ENCODE results near the gene SLC29A3.

SLC29A3 gene

DNA sequence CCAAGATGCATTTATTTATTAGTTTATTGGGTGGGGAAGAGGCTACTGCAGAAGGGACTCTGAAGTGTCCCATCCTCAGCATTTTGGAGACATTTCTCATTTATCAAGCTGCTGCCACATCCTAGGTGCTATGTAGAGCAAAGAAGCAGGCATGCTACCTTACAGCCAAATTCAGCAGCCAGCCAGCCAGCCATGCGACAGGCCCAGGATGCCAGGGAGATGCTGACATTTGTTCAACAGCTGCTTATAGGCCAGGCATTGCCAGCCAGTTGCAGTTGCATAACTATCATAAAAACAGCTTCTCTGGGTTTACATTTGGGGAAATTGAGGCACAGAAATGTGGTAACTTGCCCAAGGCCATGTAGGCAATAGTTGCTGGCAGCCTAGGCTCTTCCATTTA, 2.3 kb downstream of the SLC29A3 start:
- no peak for DNase-seq (ENCODE audit: low read depth in 2 of 2)

DNA sequence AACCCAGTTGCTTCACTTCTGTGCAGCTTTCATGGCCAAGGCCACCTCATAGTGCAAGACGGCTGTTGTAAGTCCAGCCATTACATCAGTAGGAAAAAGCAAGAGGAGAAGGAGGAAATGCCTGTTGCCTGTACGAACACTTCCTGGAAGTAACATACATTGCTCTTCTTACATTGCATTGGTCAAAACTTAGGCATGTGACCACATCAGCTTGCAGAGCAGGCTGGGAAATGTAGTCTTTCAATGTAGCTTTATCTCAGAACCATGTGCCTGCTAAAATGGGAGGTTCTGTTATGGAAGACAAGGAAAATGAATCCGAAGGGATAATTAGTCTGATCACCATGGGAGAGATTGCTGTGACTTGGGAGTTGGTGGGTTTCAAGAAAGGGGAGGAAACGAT, 4.3 kb downstream of the SLC29A3 start:
- DNase-seq (ENCODE audit: low read depth in 2 of 2) = no peak

DNA sequence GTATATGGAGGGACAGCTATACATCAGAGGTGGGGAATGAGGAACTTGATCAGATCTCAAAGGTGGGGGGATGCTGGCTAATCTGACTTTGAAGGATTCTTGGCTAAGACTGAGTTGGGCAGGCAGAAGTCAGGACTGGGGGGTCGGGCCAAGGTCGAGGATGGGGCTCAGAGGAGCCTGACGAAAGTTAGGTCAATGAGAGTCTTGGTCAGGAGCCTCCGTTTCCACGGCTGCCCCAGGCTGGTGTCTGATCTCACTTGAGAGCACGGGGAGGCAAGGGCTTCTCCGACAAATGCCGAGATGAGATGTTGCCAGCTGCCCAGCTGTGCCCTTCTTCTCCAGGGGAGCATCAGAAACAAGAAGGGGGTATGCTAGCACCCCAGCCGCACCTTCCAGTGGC, 5.7 kb downstream of the SLC29A3 start:
- no peak for DNase-seq (ENCODE audit: low read depth in 2 of 2)

DNA sequence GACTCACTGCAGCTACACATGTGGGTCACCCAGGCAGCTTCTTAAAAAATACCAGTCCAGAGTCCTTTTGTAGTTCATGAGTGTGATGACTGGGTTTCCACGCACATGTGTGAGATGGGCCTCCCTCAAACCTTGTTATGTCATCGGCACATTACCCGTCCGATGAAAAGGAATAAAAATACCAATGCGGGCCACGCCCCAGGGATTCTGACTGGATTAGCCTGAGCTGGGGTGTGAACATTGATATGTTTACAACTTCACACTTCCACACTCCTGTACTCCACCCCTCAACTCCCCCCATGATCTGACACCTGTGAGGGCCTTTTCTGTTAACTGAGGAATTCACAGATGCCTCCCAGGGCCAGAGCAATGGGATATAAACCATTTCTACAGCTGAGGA, 6.2 kb downstream of the SLC29A3 start:
- DNase-seq (ENCODE audit: low read depth in 2 of 2) = no peak

DNA sequence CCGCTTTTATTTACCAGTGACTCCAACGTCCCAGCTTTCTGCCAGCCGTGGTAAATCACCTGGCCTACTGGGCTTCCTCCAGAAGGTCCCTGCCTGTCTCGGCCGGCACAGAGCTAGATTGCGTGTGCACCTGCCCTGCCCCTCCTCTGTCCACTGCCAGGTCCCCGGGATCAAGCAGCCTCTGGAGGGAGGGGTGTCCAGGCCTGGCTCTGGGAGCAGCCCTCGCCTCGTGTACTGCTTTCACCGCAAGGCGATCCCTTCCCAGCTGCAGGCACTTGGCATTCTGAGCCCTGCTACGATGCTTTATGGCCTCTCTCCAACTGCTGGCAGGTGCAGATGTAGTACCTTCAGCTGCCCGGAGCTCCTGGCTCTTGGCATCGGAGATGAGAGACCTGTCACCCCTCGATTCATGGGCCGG, 7.4 kb downstream of the SLC29A3 start:
- no peak for DNase-seq (ENCODE audit: low read depth in 2 of 2)

DNA sequence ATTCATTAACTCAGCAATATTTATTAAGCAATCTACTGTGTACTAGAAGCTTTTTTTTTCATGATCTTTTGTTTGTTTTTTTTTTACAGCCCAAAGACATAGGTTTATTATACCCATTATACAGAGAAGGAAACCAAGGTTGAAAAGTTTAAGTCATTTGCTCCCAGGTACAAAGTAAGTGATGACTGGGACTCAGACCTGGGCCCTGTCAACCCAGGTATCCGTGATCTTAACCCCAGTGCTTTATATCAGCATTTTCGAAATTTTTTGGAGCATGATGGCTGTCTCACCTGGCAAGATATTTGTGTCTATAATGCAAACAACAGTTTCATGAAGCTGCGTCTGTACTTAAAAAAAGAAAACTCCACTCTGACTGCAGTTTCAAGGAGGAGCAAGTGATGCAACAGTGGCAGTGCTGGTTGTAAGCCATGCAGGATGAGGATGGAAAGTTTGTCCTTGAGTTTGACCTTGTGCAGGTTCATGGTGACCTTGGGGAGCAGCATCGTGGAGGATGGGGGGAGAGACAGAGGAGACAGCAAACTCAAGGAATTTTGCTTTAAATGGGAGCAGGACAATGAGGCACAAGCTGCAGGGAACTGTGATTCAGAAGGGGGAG, 11.8 kb downstream of the SLC29A3 start:
- no peak for DNase-seq (ENCODE audit: low read depth in 2 of 2)

DNA sequence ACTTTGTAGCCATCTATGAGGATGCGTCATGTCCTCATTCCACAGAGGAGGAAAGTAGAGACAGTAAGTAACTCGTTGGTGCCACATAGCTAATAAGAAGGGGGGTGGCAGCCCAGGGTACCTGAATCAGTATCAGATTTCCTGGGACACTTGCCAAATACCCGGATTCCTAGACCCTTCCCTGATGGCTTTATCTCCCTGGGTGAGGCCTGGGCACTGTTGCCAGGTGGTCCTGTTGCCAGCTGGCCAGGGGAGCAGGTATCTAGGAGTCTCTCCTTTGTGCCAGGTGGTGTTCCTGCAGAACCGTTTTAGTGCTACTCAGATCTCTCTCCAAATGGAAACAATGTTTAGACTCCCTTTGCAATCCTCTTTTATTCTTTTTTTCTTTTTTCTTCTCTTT, 12.7 kb downstream of the SLC29A3 start:
- no peak for DNase-seq (ENCODE audit: low read depth in 2 of 2)

DNA sequence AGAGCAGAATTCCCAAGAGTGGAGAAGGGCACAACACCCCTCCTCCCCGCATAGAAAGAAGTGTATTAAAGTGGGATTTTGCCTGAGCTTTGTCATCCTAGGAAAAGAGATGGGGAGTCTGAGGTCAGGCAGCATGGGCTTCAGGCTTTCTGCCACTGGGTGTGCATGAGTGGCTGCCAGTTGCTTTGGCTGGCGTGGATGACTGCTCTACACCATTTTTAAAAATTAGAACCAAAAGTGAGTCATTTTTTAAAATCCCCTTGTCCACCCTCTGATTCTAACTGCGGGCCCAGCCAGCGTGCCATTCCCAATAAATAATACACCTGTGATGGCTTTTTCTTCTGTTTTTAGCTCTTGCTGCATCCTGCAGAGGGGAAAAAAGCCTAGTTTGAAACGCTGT, 13.4 kb downstream of the SLC29A3 start:
- DNase-seq (ENCODE audit: low read depth in 2 of 2) = no peak

DNA sequence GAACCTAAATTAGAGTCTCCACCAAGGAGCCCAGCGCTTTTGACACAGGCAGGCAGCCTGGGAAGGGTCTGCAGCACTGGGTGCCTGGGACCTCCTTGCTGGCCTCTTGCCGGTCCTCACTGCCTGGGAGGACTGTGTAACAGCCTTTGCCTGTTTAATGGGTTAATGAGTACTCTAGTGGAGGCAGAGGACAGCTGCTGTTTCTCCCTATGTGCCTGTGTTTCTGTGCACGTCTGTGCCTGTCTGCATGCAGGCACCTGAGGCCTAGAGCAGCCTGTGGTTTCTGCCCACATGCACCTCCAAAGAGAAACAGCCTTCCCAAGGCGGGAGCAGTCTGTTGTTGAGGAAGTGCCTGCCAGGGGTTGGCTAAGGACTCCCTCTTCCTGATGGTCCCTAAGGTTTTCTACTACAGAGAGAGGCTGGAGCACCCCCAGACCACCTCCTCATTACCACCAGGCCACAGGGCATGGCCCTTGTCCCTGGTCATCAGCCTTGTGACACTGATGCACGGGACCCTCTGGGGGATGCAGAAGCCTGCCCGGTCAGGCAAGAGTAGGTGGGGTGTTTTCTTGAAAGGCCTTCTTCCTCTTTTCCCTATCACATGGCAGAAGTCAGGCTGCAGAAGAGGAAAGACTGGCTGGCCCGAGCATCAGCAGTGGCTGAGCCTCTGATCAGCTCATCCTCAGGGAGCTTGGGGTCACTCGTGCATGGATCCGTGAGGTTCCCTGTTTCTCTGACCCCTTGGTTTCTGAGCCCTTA, 14.2 kb downstream of the SLC29A3 start:
- no peak for DNase-seq (ENCODE audit: low read depth in 2 of 2)

DNA sequence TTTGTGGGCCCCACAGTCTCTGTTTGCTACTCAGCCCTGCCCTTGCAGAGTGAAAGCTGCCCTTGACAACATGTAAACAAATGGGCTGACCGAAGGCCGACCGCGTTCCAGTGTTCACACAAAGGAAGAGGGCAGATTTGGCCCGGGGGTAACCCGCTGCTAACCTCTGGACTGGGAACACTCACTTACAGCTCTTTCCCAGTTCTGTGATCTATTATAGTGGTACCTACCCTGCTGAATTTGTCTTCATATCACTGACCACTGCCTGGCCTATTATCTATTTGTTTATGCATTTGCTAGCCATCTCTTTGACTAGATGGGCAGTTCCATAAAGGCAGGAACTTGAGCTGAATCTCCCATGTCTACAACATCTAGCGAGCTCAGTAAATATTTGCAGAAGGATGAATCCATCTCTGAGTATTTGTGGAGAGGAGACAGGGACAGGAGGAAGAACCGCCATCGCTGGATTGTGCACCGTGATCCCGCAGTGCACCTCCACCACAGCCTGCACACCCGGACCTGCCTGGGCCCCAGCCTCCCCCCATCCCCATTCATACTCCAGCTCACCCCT, 15.2 kb downstream of the SLC29A3 start:
- DNase-seq (ENCODE audit: low read depth in 2 of 2) = no peak

DNA sequence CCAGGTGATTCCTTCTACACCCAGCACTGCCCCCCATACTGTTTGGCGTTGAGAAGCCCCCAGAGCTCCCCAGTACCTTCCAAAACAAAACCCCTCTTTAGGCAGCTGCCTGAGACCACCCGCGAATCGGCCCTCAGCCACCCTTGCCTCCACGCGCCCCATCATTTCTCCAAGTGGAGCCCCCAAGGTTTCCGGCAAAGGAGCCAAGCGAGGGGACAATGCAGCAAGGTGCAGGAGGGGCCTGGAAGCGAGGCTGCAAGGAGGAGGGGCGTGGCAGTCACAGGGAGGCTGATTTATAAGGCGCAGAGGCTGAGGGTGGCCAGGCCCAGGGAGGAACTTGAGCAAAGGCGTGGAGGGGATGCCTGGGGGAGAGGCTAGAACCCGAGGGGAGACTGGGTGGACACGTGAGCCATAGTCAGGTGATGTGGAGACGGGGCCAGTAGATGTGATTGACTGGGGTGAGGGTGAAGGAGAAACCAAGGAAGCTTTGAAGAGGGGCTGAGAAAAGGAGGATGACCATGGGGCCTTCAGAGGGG, 16.2 kb downstream of the SLC29A3 start:
- DNase-seq (ENCODE audit: low read depth in 2 of 2) = no peak

DNA sequence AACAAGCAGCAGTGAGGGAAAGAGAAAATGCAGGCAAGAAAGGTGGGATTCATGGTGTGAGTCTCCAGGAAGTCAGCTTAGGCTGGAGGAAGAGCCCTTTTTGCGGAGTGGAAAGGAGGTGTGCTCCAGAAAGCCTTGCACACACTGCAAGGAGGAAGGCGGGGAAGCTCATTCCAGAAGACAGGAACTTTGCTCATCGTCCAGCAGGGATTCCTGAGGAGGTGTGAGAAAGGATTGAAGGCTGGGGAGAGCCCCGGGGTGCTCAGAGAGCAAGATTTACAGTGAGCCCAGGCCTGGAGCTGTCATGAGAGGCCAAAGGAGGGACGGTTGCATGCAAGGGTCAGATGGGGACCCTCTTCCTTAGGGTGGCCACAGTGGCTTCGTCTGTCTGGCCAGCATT, 17.6 kb downstream of the SLC29A3 start:
- no peak for DNase-seq (ENCODE audit: low read depth in 2 of 2)

DNA sequence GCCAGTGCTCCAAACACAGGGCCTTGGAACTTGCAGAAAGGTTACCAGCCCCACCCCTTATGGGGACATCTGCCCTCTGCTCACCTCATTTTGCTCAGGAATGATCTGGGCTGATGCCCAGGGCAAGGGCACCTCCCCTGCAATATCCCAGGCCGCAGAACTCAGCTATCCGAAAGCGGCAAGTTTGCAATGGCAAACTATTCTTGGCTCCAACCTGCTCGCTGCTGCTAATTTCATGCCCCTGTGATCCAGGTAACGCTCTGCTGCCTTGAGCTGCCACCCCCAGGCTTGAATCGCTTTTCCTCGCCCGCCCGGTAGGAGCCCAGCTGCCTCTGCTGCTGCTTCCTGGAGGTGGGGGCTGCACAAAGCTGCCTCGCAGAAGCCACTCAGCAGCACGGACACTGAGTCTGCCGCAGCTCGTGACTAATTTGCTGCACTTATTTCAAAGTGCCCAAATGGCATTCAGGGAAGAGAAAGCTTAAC, 18.2 kb downstream of the SLC29A3 start:
- DNase-seq (ENCODE audit: low read depth in 2 of 2) = no peak

DNA sequence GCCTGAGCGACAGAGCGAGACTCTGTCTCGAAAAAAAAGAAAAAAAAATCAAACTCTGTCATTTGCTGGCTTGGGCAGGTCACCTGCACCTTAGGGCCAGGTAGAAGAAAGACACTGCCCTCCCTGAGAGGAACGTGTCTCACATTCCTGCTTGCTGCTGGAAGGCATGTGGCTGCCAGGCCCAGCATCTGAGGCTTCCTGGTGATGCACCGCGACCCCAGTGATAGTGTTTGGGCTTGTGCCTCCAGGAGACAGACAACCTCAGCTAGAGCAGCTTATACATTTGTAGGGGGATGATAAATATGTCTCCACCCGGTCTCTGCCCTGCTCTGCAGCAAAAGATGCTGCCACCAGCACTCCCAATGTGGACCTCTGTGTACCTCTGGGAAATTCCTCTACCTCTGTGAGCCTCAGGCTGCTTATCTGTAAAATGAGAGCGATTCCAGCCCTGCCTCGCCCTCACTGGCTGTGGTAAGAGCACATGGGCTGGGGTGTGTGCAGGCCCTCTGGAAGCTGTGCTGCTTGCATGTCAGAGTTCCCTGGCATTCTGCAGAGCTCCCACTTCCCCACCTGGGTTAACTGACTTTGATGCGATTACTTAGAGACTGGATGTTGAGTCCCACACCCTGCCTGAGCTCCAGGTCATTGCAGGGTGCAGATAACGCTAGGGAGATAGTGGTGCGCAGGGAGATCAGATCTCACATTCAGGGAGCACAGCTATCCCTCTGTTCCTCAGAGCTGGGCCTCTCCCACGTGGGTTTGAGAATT, 19.9 kb downstream of the SLC29A3 start:
- no peak for DNase-seq (ENCODE audit: low read depth in 2 of 2)

DNA sequence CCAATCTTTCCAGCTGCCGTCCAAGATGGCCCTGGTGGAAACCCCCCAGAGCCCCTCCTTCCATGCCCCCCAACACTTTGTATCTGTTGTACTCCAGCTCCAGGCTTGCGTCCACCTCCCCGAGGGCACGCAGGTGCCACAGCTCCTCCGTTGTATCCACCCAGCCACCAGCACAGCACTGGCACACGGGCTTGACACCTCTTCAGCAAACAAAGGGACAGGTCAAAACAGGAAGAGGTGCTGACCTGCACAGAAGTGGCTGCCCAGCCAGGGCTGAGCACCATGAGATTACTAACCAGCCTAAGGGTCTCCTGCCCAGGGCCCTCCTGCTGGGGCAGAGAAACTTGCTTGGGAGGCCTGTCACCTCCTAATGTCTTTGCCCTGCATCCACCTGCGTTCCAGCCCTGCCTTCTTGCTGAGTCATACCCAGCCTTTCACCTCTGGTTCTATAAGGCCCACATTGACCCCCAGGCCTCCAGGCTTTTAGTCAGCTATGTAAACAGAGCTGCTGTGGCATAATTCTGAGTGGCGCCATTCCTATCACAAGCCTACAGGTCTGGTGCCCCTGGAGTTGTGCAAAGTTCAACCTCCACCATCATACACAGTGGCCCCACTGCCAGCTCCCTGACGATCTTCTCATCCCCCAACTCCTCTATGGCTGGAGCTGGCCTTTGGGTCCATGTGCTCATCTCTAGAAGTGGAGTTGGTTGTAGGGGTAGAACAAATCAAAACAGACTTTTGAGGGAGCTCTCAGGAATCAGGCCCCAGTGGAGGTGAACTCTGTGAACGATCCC, 20.9 kb downstream of the SLC29A3 start:
- DNase-seq (ENCODE audit: low read depth in 2 of 2) = no peak

DNA sequence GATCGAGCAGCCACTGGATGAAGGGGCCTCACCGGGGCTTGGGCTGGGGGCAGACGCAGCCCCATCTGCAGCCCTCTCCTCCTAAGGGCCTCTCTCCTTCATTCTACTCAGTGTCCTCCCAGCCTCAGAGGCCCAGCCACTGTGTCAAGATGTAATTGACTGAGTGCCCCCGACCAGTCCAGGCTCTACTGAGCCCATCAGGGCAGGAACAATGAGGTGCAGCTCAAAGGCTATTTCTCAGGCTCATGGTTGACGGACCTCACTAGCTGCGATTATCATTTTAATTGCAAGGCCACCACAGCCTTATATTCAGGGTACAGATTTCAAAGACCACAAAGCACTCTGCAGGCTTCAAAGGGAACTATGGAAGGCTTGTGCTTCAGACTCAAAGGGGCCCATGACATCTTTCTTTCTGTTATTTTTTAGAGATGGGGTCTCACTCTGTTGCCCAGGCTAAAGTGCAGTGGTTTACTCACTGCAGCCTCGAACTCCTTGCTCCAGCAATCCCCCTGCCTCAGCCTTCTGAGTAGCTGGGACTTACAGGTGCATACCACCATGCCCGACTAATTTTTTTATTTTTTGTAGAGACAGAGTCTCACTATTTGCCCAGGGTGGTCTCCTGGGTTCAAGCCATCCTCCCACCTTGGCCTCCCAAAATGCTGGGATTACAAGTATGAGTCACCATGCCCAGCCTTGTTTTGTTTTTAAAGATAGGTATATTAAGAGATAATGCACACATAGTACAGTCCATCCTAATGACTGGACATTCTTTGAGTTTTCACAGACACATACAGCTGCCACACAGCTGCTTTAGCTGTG, 23.7 kb downstream of the SLC29A3 start:
- DNase-seq (ENCODE audit: low read depth in 2 of 2) = no peak

DNA sequence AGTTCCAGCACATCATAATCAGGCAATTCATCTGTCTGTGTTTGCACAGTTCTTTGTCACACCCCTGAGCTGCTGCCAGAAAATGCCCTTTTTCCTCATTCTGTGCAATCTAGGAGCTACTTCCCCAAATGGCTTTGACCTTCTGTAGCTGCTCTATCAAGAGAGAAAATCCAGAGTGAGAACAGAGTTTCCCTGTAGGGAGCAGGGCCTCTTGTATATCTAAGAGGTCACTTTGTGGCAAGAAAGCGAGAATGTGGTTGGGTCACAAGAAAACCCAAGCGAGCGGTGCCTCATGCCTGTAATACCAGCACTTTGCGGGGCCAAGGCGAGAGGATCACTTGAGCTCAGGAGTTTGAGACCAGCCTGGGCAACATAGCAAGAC, 24.3 kb downstream of the SLC29A3 start:
- DNase-seq (ENCODE audit: low read depth in 2 of 2) = no peak

DNA sequence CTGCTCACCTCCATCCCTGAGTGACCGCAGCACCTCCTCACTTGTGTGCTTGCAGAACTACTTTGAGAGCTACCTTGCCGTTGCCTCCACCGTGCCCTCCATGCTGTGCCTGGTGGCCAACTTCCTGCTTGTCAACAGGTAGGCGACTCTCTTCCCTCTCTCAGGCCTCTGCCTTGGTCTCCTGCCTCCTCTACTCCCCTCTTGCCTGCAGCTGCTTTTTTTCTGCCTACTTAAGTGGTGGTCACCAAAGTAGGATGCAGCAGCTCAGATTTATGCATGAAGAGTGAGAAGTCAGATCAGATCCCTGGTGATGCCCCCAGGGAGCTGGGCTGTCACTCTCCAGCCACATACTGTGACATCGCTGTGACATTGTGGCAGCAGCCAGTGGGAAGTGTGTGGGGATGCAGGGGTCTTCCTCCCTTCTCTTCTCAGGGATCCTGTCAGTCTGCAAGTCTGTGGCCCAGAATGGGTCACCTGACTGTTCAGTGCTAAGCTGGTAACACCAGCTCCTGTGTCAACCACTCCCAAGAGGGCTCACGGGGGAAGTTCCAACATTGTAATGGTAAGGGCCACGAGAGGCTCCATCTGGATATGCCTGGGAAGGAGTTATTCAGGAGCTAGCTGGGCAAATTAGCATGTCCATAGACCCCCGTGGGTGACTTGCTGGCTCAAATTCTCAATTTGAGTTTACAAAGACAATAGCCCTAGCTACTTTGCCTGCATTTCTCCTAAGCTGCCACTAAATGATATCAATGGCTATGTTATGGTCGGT, 25.3 kb downstream of the SLC29A3 start:
- no peak for DNase-seq (ENCODE audit: low read depth in 2 of 2)

DNA sequence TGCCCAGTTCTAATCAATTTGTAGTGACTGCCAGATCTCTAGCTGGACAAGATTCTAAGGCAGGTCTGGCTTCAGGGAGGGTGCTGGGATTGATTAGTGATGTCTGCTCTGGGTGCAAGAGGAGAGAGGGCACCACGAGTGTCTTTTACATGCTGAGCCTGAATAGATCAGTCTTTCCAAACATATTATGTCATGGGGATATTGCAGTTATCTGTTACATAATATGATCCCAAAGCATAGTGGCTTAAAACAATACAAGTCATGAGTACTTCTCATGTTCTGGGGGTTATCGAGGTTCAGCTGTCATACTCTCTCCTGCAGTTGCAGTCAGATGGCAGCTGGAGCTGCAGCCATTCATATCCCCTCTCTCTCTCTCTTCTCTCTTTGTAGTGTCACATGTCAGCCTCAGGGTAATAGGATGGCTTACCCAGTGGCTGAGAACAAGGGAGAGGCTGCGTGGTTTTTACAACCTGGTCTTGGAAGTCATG, 26.0 kb downstream of the SLC29A3 start:
- no peak for DNase-seq (ENCODE audit: low read depth in 2 of 2)

DNA sequence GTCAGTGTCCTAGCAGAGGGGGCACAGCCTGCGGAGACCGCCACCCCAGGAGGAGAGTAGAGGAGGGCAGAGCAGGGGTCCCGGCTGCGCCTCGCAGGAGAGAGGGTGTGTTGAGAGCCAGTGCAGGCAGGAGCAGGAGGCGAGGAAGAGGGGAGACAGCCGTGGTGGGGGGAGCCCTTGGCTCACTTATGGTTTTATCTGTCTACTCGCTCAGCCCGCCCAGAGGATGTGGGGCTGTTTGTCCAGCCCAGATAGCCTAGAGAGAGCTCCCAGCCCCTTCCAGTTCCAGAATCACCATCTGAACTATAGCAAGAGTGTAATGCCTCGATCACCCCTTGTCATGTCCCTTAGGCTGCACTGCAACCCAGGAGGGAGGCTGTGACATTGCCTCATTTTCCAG, 26.6 kb downstream of the SLC29A3 start:
- DNase-seq (ENCODE audit: low read depth in 2 of 2) = no peak

All from stimulated activated CD8-positive, alpha-beta memory T cell treated with anti-CD3 and anti-CD28 coated beads, Interleukin-2, amount 100 ng/mL, for 48 hours (primary cell).